B cell (primary cell): ENCODE results near the gene KIRREL3. TPM values are rescaled to one million over a fixed set of nuclear protein-coding genes. Genes with fewer than 3 reads are reported as not detected.

Experiments used
- ATAC-seq: fragments of 200-7000 bp; cut with Tn5 transposase; one replicate; pipeline ENCODE4 v1.10.0; 2021; ENCODE audit warnings: low read depth, mild to moderate bottlenecking, moderate number of reproducible peaks, moderate library complexity
- CTCF ChIA-PET: fragments of 350-600 bp; sonication (Branson Sonifier 250); formaldehyde crosslinking; loops from one replicate; lab custom pipeline; 2021; ENCODE audit warnings: antibody characterized with exemption, inconsistent platforms; lab: Charles Lee
- POLR2A ChIA-PET: fragments of 350-600 bp; sonication (Branson Sonifier 250); formaldehyde crosslinking; loops from one replicate; lab custom pipeline; 2021; ENCODE audit warnings: antibody characterized with exemption; lab: Charles Lee
- DNase-seq: peaks from one replicate; pipeline ENCODE4 v3.0.0; 2013
- H2AFZ ChIP-seq: 2 replicates; pipeline ENCODE4 v1.6.1; 2012; ENCODE audit warnings: mild to moderate bottlenecking, low read depth, low read length; ENCODE audit not compliant: insufficient read depth, poor library complexity, severe bottlenecking
- H3K27ac ChIP-seq, 2 donors: 1 replicate in 1 of 2; 2 replicates in 1 of 2; pipeline ENCODE4 v1.5.1; 2012 to 2013; ENCODE audit warnings: low read length in 2 of 2, mild to moderate bottlenecking in 2 of 2, moderate library complexity in 1 of 2
- H3K27me3 ChIP-seq, 4 experiments: fragments of 200-600 bp in 1 of 4; sonication (generic) in 1 of 4; replicated peaks in 1 of 4; 1 replicate in 2 of 4; 2 replicates in 2 of 4; pipeline versions ENCODE4 v1.6.1 to v1.7.0; 2013 to 2016; ENCODE audit warnings: low read length in 3 of 4, mild to moderate bottlenecking in 2 of 4, mixed read lengths in 1 of 4, moderate library complexity in 1 of 4; ENCODE audit not compliant: insufficient read depth in 4 of 4, control insufficient read depth in 3 of 4; ENCODE audit errors: control extremely low read depth in 1 of 4
- H3K36me3 ChIP-seq, 2 experiments: replicated peaks in 1 of 2; 1 replicate in 1 of 2; 2 replicates in 1 of 2; pipeline versions ENCODE4 v1.6.1 to v1.7.1; 2013; ENCODE audit warnings: low read length in 1 of 2; ENCODE audit not compliant: insufficient read depth in 2 of 2, control insufficient read depth in 1 of 2; ENCODE audit errors: control extremely low read depth in 1 of 2, extremely low read depth in 1 of 2
- H3K4me1 ChIP-seq, 2 donors: fragments of 200-600 bp in 1 of 2; sonication (generic) in 1 of 2; 1 replicate in 1 of 2; 2 replicates in 1 of 2; pipeline versions ENCODE4 v1.5.1 to v1.6.1; 2013 to 2017; ENCODE audit warnings: low read length in 2 of 2; ENCODE audit not compliant: control insufficient read depth in 2 of 2, insufficient read depth in 2 of 2
- H3K4me2 ChIP-seq: replicated peaks from 2 replicates; pipeline ENCODE3; 2012; ENCODE audit warnings: mild to moderate bottlenecking, low read depth, low read length; ENCODE audit not compliant: poor library complexity, severe bottlenecking
- H3K4me3 ChIP-seq, 5 experiments: fragments of 200-600 bp in 1 of 5; sonication (generic) in 1 of 5; 1 replicate in 3 of 5; 2 replicates in 2 of 5; pipeline versions ENCODE4 v1.5.1 to v1.7.0; 2011 to 2016; ENCODE audit warnings: low read length in 4 of 5, mild to moderate bottlenecking in 4 of 5, low read depth in 2 of 5, control low read depth in 1 of 5, moderate library complexity in 1 of 5; ENCODE audit not compliant: insufficient read depth in 1 of 5; ENCODE audit errors: control extremely low read depth in 1 of 5, extremely low read depth in 1 of 5
- H3K79me2 ChIP-seq: fragments of 200-600 bp; sonication (generic); one replicate; pipeline ENCODE4 v1.6.0; 2016; ENCODE audit warnings: low read length; ENCODE audit not compliant: control insufficient read depth, insufficient read depth
- H3K9ac ChIP-seq: fragments of 200-600 bp; sonication (generic); 2 replicates; pipeline ENCODE4 v1.6.1; 2017; ENCODE audit warnings: mild to moderate bottlenecking, low read length, moderate library complexity
- H3K9me3 ChIP-seq, 3 donors: one replicate each; pipeline versions ENCODE4 v1.6.1 to v1.7.1; 2013; ENCODE audit warnings: low read length in 2 of 3; ENCODE audit not compliant: control insufficient read depth in 2 of 3, insufficient read depth in 1 of 3; ENCODE audit errors: control extremely low read depth in 1 of 3
- H4K20me1 ChIP-seq: 2 replicates; pipeline ENCODE4 v1.6.0; 2012; ENCODE audit warnings: mild to moderate bottlenecking, low read length; ENCODE audit not compliant: insufficient read depth, control insufficient read depth, poor library complexity, severe bottlenecking
- H3K27ac Mint-ChIP-seq: one replicate; pipeline ENCODE4 v1.8.0; 2021; ENCODE audit warnings: mixed read lengths
- H3K27me3 Mint-ChIP-seq: one replicate; pipeline ENCODE4 v1.8.0; 2021; ENCODE audit warnings: mixed read lengths
- H3K4me1 Mint-ChIP-seq: one replicate; pipeline ENCODE4 v1.8.0; 2021; ENCODE audit warnings: mixed read lengths
- H3K4me3 Mint-ChIP-seq: one replicate; pipeline ENCODE4 v1.8.0; 2021; ENCODE audit warnings: mixed read lengths
- H3K9me3 Mint-ChIP-seq: one replicate; pipeline ENCODE4 v1.8.0; 2022; ENCODE audit warnings: mixed read lengths; ENCODE audit not compliant: insufficient read depth
- EZH2 ChIP-seq: IDR thresholded peaks from 2 replicates; pipeline ENCODE4 v1.6.1; 2012; ENCODE audit warnings: borderline replicate concordance, low read depth, mild to moderate bottlenecking, moderate library complexity, low read length; ENCODE audit not compliant: insufficient read depth, poor library complexity, severe bottlenecking
- WGBS: methylation state at CpG from one replicate; pipeline ENCODE4 v1.1.5; 2013; ENCODE audit warnings: missing lambda C conversion rate; ENCODE audit not compliant: insufficient coverage; 5-methylcytosine and 5-hydroxymethylcytosine counted together
- intact Hi-C: fragments of 100-400 bp; cut with micrococcal nuclease; formaldehyde crosslinking; loops from one replicate; pipeline ENCODE4 v1.10.0; 2022
- polyA plus RNA-seq: library from polyadenylated mRNA; depleted of rRNA; stranded (reverse); fragments of >200 nt; gene quantifications from 2 replicates; pipeline ENCODE4 v1.2.3, GENCODE V29; 2012
- total RNA-seq, 2 donors: library from RNA; stranded (reverse); fragments of 120-200 nt in 1 of 2; gene quantifications; 1 replicate in 1 of 2; 2 replicates in 1 of 2; pipeline versions ENCODE4 v1.2.3 to v1.2.4, GENCODE V29; 2013 to 2022
- TF ChIP-seq, protein P1 (sequence below): fragments of 200-600 bp; IDR thresholded peaks from one replicate; pipeline ENCODE4 v1.8.0; 2022; ENCODE audit warnings: antibody characterized with exemption, mild to moderate bottlenecking

The KIRREL3 gene
- total and polyA plus RNA-seq, 2 donors (not counting 1 experiment from before 2014, with no cell fraction given), result not detected

DNA sequence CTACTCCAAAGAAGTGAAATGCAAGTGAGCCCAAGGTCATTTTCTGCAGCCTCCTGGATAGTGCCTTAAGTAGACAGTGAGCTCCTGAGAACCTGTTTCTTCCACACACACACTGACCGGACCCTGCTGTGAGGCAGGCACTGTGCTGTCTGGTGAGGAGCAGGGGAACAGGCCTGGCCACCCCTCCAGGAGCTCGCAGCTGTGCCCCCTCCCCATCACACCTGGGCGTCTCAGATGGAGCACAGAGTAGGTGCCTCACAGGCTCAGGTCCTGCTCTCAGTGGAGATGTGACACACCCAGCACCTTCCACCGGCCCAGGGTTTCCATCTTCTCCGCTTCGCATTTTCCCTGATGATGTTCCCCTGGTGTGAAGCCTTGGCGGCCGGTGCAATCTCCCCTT lies 470.2 kb downstream of the KIRREL3 start:
- Histone ChIP-seq H3K4me2 (no peak overlapping the region), H3K27me3 (no peaks in the 10 kb centered on the region), H3K4me1 (no peaks in the 10 kb centered on the region), H3K9ac (no peak overlapping the region), H3K36me3 (no peaks in the 10 kb centered on the region), H3K4me3 (no peak overlapping the region), H3K27ac (no peak overlapping the region), H4K20me1 (no peaks in the 10 kb centered on the region), H2AFZ (no peak overlapping the region), H3K9me3 (no peaks in the 10 kb centered on the region), H3K79me2 (no peaks in the 10 kb centered on the region)
- intact Hi-C loops, result no loop called here
- WGBS, result 89% methylated on average over 5 of the region's 8 CpGs
- Mint-ChIP-seq H3K27ac (no peak overlapping the region), H3K4me1 (no peaks in the 10 kb centered on the region), H3K4me3 (no peak overlapping the region), H3K27me3 (no peaks in the 10 kb centered on the region), H3K9me3 (no peaks in the 10 kb centered on the region)
- TF ChIP-seq, protein P1, sequence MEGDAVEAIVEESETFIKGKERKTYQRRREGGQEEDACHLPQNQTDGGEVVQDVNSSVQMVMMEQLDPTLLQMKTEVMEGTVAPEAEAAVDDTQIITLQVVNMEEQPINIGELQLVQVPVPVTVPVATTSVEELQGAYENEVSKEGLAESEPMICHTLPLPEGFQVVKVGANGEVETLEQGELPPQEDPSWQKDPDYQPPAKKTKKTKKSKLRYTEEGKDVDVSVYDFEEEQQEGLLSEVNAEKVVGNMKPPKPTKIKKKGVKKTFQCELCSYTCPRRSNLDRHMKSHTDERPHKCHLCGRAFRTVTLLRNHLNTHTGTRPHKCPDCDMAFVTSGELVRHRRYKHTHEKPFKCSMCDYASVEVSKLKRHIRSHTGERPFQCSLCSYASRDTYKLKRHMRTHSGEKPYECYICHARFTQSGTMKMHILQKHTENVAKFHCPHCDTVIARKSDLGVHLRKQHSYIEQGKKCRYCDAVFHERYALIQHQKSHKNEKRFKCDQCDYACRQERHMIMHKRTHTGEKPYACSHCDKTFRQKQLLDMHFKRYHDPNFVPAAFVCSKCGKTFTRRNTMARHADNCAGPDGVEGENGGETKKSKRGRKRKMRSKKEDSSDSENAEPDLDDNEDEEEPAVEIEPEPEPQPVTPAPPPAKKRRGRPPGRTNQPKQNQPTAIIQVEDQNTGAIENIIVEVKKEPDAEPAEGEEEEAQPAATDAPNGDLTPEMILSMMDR, result no peak
- TF ChIP-seq EZH2, result no peak
- ChIA-PET CTCF (no interaction called here), POLR2A (no interaction called here)
- no peak for DNase-seq
- ATAC-seq, result no peak

DNA sequence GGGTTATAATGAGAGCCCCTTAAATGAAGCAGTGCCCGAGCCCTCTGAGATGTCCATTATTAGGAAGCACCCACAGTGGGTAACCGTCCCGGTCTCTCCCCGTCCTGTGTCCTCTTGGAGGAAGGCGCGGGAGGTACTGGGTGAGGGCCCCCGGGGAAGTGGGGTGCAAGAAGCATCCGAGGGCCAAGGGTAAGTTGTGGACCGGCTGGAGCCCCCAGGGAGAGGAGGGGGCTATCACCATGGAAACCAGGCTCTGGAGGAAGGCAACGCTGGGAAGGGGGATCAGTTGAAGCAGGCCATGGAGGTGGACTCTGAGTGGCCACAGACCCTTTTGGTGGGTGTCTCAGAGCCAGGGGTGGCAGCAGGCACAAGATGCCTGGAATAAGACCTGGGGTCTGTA lies 471.5 kb downstream of the KIRREL3 start:
- no peak overlapping the region for H3K9ac ChIP-seq
- DNase-seq (no peak), ATAC-seq (no peak)
- H3K27ac ChIP-seq, result no peak overlapping the region
- Mint-ChIP-seq H3K9me3 (no peaks in the 10 kb centered on the region), H3K4me3 (no peak overlapping the region), H3K27me3 (no peaks in the 10 kb centered on the region), H3K4me1 (no peaks in the 10 kb centered on the region), H3K27ac (no peak overlapping the region)
- H3K79me2 ChIP-seq, result no peaks in the 10 kb centered on the region
- H3K4me1 ChIP-seq, result no peaks in the 10 kb centered on the region
- ChIA-PET CTCF (no interaction called here), POLR2A (no interaction called here)
- H3K36me3 ChIP-seq, result no peaks in the 10 kb centered on the region
- no peaks in the 10 kb centered on the region for H3K9me3 ChIP-seq
- H3K4me2 ChIP-seq, result no peak overlapping the region
- intact Hi-C loops, result no loop called here
- no peak overlapping the region for H3K4me3 ChIP-seq
- H2AFZ ChIP-seq, result no peak overlapping the region
- TF ChIP-seq, protein P1, result no peak
- TF ChIP-seq EZH2, result no peak
- WGBS, result 86% methylated on average over 10 of the region's 10 CpGs
- no peaks in the 10 kb centered on the region for H4K20me1 ChIP-seq
- no peaks in the 10 kb centered on the region for H3K27me3 ChIP-seq
